Upper lobe of left lung (tissue), 4 donors: Measurements from ENCODE around the gene RHOG.

ENCODE experiments used
- POLR2A ChIP-seq, 4 donors: fragments of 450-650 bp; IDR thresholded peaks; one replicate each; pipeline ENCODE4 v1.5.1; 2016 to 2017; ENCODE audit warnings: antibody characterized with exemption in 4 of 4, mild to moderate bottlenecking in 2 of 4
- TF ChIP-seq, protein P1 (sequence below), 6 experiments: fragments of 450-650 bp in 4 of 6; fragments of 200-600 bp in 2 of 6; sonication (generic) in 2 of 6; IDR thresholded peaks; one replicate each; pipeline ENCODE4 v1.5.1; 2016 to 2019; ENCODE audit warnings: antibody characterized with exemption in 6 of 6

DNA sequence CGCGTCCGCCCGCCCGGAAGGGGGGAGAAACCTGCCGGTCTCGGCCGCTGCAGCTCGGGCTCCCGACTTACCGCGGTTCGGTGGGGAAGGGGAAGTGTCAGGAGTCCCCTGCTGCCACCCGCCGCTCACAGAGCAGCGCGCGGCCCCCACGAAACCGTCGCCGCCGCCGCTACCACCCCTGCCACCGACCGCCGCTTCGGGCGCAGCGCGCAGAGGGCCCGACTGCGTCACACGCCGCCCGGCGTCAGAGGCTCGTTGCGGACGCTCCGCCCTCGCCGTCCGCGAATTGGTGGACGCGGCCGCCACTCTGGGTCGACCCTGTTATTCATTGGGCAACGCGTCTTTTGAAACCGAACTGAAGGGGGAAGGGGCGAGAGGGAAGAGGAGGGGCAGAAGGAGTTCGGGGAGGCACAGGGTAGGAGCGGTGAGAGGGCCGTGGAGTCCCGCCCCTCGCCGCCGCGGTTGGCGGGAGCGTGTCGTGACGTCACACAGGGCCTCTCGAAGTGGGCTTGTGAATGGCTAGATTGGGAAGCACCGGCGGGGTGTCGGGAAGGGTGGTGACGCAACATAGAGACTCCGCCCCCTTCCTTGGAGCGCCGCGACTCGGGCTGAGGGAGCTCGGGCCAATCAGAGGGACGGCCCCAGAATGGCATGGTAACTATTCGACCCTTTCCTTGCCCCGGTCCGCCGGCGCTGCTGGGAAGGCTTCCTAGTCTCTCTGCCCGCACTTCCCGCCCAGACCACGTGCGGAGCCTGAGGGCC, 43.2 kb downstream of the RHOG start, which contains the start of gene NUP98:
- TF ChIP-seq, protein P1, sequence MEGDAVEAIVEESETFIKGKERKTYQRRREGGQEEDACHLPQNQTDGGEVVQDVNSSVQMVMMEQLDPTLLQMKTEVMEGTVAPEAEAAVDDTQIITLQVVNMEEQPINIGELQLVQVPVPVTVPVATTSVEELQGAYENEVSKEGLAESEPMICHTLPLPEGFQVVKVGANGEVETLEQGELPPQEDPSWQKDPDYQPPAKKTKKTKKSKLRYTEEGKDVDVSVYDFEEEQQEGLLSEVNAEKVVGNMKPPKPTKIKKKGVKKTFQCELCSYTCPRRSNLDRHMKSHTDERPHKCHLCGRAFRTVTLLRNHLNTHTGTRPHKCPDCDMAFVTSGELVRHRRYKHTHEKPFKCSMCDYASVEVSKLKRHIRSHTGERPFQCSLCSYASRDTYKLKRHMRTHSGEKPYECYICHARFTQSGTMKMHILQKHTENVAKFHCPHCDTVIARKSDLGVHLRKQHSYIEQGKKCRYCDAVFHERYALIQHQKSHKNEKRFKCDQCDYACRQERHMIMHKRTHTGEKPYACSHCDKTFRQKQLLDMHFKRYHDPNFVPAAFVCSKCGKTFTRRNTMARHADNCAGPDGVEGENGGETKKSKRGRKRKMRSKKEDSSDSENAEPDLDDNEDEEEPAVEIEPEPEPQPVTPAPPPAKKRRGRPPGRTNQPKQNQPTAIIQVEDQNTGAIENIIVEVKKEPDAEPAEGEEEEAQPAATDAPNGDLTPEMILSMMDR (IDR thresholded peaks at IDR 0.05): peak in 4 of 6 experiments; percentile 4 to 53 (median 44)
- TF ChIP-seq POLR2A (IDR thresholded peaks at IDR 0.05): peak; percentile 97 to 100 (median 100)
